ENCODE measurements around the gene TAS1R3. TPM values are rescaled to one million over a fixed set of nuclear protein-coding genes. Genes with fewer than 3 reads are reported as not detected.

The TAS1R3 gene
- 0.05 and 0.07 TPM in 2 replicates for total RNA-seq

GRCh38 chr1:1331068-1331965 lies at the start of gene TAS1R3:
TSS of gene TAS1R3 (plus strand) at chr1:1331280. CDS start at chr1:1331346, 66 bp downstream.

GRCh38 chr1:1307923-1308755 lies 22.9 kb upstream of the TAS1R3 start, which contains the start of the genes ACAP3 and PUSL1:
TSS of gene ACAP3 (minus strand) at chr1:1307930. CDS start at chr1:1307815, 115 bp downstream.
TSS of gene PUSL1 (plus strand) at chr1:1308597. CDS start at chr1:1308644, 47 bp downstream.

GRCh38 chr1:1324524-1325287 lies 6.4 kb upstream of the TAS1R3 start, which contains the start of the genes CPTP and INTS11:
TSS of gene CPTP (plus strand) at chr1:1324802. CDS start at chr1:1326911, 2,109 bp downstream.
TSS of gene INTS11 (minus strand) at chr1:1324660. CDS start at chr1:1324608, 52 bp downstream.

GRCh38 chr1:1349256-1350012 lies 18.4 kb downstream of the TAS1R3 start, which contains the start of gene DVL1:
TSS of gene DVL1 (minus strand) at chr1:1349418. CDS start at chr1:1349065, 353 bp downstream.

GRCh38 chr1:1358433-1359271 lies 27.6 kb downstream of the TAS1R3 start, which contains the start of gene MXRA8:
TSS of gene MXRA8 (minus strand) at chr1:1358555. CDS start at chr1:1358504, 51 bp downstream.

GRCh38 chr1:1374929-1375662 lies 44.0 kb downstream of the TAS1R3 start, which contains the start of gene AURKAIP1:
TSS of gene AURKAIP1 (minus strand) at chr1:1375207. CDS start at chr1:1374756, 451 bp downstream.

Other genes with a start within 250 kb of the TAS1R3 start
- 12.7 and 22.9 TPM in 2 replicates for gene C1orf159, start 215.2 kb upstream of the TAS1R3 start, total RNA-seq
- not detected in 2 replicates for gene TTLL10, start 157.4 kb upstream of the TAS1R3 start, total RNA-seq
- gene TNFRSF18, start 124.7 kb upstream of the TAS1R3 start, total RNA-seq: 0.63 and 0.98 TPM in 2 replicates
- gene TNFRSF4, start 117.1 kb upstream of the TAS1R3 start, total RNA-seq: not detected in 2 replicates
- 130 TPM in 2 replicates for gene SDF4, start 99.3 kb upstream of the TAS1R3 start, total RNA-seq
- 23.6 and 24.7 TPM in 2 replicates for gene B3GALT6, start 99.0 kb upstream of the TAS1R3 start, total RNA-seq
- gene C1QTNF12, start 84.6 kb upstream of the TAS1R3 start, total RNA-seq: 0.71 and 1.1 TPM in 2 replicates
- 43.3 and 56.1 TPM in 2 replicates for gene UBE2J2, start 57.4 kb upstream of the TAS1R3 start, total RNA-seq
- 0.09 and 0.21 TPM in 2 replicates for gene SCNN1D, start 50.8 kb upstream of the TAS1R3 start, total RNA-seq
- 33.2 and 37.7 TPM in 2 replicates for gene ACAP3, start 23.4 kb upstream of the TAS1R3 start, total RNA-seq
- 63.3 and 72.2 TPM in 2 replicates for gene PUSL1, start 22.7 kb upstream of the TAS1R3 start, total RNA-seq
- 72.1 and 85.8 TPM in 2 replicates for gene INTS11, start 6.6 kb upstream of the TAS1R3 start, total RNA-seq
- gene CPTP, start 6.5 kb upstream of the TAS1R3 start, total RNA-seq: 41.8 and 48.7 TPM in 2 replicates
- gene DVL1, start 18.1 kb downstream of the TAS1R3 start, total RNA-seq: 81.8 and 99.3 TPM in 2 replicates
- gene MXRA8, start 27.3 kb downstream of the TAS1R3 start, total RNA-seq: 1.6 and 4.9 TPM in 2 replicates
- 213 and 230 TPM in 2 replicates for gene AURKAIP1, start 43.9 kb downstream of the TAS1R3 start, total RNA-seq
- gene CCNL2, start 68.1 kb downstream of the TAS1R3 start, total RNA-seq: 48.4 and 60.6 TPM in 2 replicates
- gene MRPL20, start 76.0 kb downstream of the TAS1R3 start, total RNA-seq: 173 and 184 TPM in 2 replicates
- gene ANKRD65, start 90.0 kb downstream of the TAS1R3 start, total RNA-seq: 21.4 and 24.3 TPM in 2 replicates
- gene VWA1, start 104.4 kb downstream of the TAS1R3 start, total RNA-seq: 91.6 and 96.3 TPM in 2 replicates
- 0.14 TPM in 1 of 2 replicates, not detected in the other for gene ATAD3C, start 118.4 kb downstream of the TAS1R3 start, total RNA-seq
- 30.3 and 34.1 TPM in 2 replicates for gene ATAD3B, start 140.5 kb downstream of the TAS1R3 start, total RNA-seq
- gene ATAD3A, start 180.9 kb downstream of the TAS1R3 start, total RNA-seq: 56.8 and 65.5 TPM in 2 replicates
- 0.23 and 0.35 TPM in 2 replicates for gene TMEM240, start 209.3 kb downstream of the TAS1R3 start, total RNA-seq
- 103 and 113 TPM in 2 replicates for gene SSU72, start 243.6 kb downstream of the TAS1R3 start, total RNA-seq